ENCODE results near the gene SVIL.
"Not testable (repeated sequence)": the region's sequence is repeated elsewhere in the genome, so short reads cannot be mapped to it uniquely, and the experiment has no call there.

The SVIL gene

DNA sequence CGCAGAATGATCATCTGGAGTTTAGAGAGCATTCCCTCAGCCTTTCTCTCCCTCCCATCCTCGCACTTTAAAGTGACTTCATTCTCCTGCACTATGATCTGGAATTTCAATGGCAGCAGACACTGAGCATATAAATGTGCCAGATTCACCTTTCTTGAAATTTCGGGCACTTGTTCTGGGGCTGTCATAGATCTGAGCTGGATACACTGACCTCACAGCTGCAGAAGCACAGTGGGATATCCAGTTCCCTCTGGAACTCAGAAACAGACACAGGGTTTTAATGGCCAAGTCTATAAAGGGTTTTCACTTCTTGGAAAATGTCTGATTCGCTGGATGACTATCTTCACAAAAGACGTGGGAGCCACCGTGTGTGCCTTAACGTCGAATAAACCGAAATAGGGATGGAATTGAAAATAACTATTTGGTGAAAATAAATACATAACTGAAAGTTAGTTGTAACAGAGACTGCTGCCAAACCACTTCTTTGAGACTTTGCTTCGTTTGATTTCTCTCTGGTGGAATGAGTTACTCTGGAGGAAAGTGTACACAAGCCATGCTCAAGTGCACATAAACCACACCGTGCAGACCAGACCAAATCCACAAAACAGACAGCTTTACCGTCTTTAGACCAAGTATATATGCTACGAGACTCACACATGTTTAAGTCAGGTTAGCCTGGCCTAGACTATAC is 126.1 kb downstream of the SVIL start:
- no peak for DNase-seq

GRCh38 chr10:29507750-29508149 is 127.0 kb downstream of the SVIL start:
- not testable (repeated sequence) for DNase-seq

GRCh38 chr10:29506324-29506921 is 128.3 kb downstream of the SVIL start:
- DNase-seq: not testable (repeated sequence)

- DNase-seq: no peak
These were observed 132.4 kb downstream of the SVIL start for GRCh38 chr10:29502351-29502750.

DNA sequence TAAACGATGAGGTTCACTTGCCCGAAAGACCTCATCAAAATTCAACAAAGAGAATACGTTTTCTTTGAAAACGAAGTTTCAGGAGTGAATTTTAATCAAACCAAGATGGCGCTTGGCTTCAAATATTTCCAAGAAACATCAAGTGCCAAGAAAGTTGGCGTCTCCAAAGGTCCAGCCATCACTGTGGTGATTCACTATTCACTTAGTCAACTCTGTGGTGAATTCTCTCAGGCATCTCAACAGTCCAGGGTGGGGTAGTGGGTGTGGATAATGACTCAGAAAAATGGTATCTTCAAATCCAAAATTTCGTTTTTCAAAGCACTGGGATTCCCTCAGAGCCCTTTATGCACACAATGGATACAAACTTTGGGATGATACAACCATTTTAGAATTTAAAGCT is 133.1 kb downstream of the SVIL start:
- no peak for DNase-seq

GRCh38 chr10:29499993-29500537 is 134.7 kb downstream of the SVIL start:
- no peak for DNase-seq

DNA sequence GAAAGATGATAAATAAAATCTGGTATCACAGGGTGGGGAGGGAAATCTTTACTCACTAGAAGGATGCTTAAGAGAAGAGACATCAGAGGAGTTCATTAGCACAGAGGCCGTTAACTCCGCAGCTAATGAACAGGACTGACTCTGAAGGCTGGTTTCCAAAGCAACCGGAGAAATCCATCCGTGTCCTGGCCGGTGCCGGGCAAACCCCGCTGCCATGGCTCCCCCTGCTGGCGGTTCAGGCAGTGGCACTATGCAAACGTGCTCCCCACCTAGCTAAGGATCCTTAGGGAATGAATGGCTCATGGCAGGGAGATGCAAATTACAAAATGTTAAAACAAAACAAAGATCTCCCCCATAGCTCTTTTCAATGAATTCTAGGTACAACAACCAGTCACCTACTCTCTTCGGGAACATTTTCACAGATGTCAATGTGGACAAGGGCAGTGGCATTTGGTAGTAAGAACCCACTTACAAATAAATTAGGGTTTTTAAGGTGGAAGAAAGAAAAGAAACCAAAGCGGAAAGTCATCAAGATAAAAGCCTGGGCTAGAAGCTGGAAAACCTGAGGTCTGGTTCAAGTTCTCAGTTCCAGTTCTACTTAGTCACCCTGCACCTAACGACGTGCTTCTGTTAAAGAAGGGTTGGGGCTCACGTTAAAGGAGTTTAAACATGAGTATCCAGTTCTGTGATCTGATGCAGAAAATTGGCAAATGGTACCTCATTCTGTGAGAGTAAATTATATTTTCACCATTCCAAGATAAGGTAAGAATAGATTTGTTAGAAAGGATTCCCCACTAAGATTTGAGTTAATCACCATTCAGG is 138.2 kb downstream of the SVIL start:
- peak; percentile 70 for DNase-seq

GRCh38 chr10:29495366-29495765 is 139.4 kb downstream of the SVIL start:
- DNase-seq: no peak

DNA sequence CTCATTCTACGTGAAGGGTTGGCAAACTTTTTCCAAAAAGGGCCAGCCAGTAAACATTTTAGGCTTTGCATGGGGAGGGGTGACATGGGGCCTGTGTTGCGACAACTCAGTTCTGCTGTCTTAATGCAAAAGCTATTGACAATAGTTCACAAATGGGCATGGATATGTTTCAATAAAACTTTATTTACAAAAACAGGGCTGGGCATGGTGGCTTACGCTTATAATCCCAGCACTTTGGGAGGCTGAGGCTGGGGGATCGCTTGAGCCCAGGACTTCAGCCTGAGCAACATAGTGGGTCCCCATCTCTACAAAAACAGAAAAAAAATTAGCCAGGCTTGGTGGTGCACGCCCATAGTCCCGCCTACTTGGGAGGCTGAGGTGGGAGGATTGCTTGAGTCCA is 141.1 kb downstream of the SVIL start:
- no peak for DNase-seq

GRCh38 chr10:29492774-29493173 is 142.0 kb downstream of the SVIL start:
- no peak for DNase-seq

DNA sequence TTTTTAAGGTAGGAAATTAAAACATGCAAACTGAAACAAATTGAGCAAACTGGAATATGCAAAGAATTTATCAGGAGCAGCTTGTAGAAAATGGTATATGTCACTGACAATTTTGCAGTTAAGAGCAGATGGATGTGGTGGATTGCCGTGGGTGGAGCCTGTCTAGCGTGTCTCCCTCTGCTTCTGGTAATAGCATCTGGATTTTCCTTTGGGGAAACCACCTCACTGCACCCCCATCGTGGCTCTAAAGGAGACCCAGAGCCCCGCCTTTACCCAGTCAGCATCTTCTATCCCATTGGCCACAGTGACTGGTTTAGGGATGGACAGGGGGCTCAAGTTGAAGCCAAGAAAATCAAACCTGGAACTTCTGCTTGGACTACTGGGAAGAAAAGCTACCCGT is 142.9 kb downstream of the SVIL start:
- DNase-seq: no peak

GRCh38 chr10:29490781-29491280 is 143.9 kb downstream of the SVIL start:
- not testable (repeated sequence) for DNase-seq

- DNase-seq: not testable (repeated sequence)
These were observed 146.3 kb downstream of the SVIL start for GRCh38 chr10:29488471-29488870.

- not testable (repeated sequence) for DNase-seq
These were observed 146.9 kb downstream of the SVIL start for GRCh38 chr10:29487884-29488266.

DNA sequence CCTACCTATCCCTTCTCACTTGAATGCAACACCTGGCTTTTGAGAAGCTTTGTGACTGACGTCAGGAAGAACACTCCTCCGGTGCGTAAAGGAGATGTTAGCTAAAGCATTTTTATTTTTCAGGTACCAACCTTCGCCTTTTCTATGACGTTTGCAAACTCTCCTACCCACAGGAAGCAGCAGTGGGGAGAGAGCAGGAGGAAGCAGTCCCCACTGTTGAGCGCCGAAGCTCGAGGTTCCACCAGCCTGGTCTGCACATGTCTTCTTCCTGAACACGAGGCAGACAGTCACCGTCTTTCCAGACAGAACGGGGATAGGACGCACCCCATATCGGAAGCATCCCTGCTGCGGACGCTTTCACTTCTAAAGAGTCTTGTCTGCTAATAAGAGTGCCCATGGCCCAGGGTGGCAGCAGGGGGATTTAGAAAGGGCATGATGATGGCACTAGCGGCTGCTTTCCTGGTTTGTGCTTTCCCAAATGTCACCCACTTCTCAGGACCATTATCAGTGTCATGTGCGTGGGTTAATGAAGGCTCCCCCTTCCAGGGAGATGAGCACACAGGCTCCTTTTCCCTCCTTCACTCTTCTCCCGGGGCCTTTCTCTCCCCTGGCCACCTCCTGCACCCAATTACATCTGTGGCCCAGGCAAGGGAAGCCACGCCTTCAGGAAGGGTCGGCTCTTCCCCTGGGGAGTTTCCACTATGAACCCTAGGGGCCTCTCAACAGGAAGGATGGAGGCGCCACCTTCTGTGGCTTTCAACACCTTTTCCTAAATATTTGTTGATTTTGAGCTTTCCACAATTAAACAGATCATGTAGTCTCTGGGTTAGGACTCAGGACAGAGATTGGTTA is 147.5 kb downstream of the SVIL start:
- DNase-seq: not testable (repeated sequence)

GRCh38 chr10:29486433-29486832 is 148.3 kb downstream of the SVIL start:
- no peak for DNase-seq

- DNase-seq: not testable (repeated sequence)
These were observed 150.1 kb downstream of the SVIL start for GRCh38 chr10:29484677-29485076.

- peak; percentile 20 for DNase-seq
These were observed 152.0 kb downstream of the SVIL start for GRCh38 chr10:29482591-29483431.

DNA sequence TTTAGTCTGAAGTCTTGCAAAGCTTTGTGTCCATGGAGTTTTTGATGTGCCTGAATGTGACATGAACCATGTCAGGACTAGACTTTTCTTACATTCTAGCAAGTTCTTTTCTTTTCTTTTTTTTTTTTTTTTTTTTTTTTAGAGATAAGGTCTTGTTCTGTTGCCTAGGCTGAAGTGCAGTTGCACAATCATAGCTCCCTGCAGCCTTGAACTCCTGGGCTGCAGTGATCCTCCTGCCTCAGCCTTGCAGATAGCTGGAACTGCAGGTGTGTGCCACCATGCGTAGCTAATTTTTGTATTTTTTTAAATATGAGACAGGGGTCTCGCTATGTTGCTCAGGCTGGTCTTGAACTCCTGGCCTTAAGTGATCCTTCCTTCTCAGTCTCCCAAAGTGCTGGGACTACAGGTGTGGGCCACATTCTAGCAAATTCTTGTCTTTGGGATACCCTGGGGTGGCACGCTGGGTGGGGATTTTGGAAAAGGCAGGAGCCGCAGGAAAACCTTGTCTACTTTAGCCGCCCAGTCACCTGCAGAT is 152.8 kb downstream of the SVIL start:
- no peak for DNase-seq

DNA sequence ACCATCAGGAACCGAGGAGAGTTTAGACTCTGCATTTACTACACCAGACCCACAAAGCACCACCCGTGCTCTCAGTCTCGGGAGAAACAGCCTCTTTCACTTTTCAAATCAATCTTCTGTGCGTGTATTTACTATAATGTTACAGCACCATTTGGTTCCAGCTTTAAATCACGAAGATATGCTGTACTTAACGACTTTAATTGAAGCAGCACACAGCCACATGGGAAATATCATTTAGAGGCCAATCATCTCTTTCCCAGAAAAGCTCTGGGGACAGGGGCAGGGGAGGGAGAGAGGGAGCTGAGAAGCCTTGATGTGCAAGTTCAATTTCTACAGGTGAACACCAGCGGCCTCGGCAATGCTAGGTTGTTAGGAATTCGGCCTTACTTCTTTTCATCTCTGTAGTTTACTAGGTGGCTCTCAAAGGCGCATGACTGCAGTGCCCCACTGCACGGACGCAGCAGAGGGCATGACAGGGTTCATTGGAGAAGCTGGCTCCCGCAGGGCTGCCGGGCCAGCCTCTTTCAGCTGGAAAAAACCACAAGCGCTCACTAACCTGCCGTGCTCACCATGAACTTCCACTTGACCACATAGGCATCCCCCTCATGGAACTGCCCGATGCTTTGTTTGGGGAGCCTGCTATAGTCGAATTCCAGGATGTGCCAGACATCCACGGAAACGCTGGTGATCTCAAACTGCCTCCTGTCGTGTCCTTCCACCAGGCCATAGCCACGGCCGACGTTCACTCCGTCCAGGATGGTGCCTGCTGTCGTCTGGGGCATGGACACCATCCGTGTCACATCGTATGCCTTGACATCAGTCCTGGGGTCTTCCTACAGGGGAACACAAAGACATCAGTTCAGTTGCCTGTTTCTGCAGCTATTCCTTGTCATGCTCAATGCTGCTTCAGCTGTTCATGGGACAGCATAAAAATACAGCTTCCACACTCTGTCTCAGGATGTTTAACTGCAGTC is 154.5 kb downstream of the SVIL start:
- DNase-seq: no peak

Data from activated CD4-positive, alpha-beta T cell treated with anti-CD3 and anti-CD28 coated beads, Interleukin-10, Interleukin-2, amounts not matched to agents 100 ng/mL and 50 ng/mL, durations not matched to agents 16 hours and 8 hours (primary cell).